ENCODE data around the gene NUCB1.

Gene NUCB1

DNA sequence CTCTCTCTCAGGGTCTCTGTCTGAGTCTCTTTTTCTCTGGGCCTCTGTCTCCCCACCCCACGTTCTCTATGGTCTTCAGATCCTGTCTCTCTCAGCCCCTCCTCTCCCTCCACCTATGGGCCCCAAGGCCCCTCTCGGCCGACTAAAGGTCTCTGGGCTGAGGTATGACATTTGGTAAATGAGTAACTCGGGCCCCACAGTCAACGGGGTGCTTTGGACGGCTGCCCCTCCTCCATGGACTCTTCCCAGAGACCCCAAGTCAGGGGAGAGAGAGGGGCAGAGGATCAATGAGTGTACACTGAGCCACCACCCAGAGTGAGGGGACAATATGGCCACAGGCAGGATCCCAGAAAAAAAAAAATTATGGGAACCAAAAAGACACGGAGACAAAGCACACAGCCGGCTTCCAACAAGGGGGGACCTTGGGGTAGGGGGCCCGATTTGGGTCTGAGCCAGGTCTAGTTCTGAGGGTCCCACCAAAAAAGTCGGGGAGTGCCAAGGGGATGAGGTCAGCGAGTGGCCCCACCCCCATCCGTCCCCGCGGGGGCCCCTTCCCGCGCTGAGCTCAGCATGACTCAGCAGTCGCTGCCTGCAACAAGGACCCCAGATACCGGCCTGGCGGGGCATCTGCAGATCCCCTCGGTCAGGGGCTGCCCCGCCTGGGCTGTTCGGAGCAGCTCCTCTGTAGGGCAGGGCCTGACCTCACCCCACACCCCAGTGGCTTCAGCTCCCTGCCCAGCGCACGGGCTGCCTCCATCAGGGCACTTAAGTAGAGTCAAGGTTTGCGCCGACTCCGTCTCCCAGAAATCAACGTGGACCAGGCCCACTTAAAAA lies 63.5 kb downstream of the NUCB1 start:
- peak; percentile 78 for DNase-seq (ENCODE audit: low spot score)

DNA sequence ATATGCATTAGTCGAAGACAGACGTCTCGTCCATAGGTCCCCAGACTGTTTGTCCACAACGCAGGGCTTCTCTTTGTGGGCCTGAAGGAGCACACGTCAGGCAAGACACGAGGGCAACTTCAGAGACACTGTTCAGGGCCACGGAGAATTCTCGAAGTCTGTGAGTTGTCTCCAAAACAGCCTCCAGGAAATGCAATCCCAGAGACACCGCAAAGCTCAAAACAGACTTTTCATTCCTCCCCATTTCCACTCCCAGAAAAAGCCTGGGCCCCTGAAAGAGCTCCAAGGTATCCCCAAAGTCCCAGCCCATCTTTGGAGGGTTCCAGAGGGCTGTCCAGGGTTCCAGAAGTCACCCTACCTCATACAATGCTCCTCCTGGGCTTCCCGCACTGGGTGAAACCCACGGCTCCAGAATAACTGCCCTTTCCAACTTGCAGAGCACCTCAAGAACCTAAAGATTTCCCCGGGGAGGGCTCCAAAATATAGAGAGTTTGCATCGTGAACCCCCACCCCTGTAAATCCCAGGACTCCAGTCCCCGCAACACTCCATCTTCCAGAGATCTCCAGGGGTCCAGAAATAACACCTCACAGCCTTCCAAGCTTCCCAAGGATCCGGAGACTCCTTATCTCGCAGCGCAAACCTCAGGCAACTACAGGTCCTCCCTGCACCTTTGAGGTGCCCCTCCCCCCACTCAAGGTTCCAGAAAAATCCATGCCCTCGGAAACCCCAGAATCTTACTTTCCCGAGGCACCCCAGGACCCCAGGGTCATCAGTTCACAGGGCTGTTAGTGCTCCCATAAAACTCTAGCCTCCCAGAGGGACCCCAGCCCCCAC lies 64.3 kb downstream of the NUCB1 start:
- DNase-seq (ENCODE audit: low spot score): peak; percentile 43

GRCh38 chr19:48965040-48965805 lies 65.1 kb downstream of the NUCB1 start, which contains the start of gene FTL:
FTL (plus strand) TSS chr19:48965309; CDS start chr19:48965508, 199 bp downstream.
- DNase-seq (ENCODE audit: low spot score): peak; percentile 99

GRCh38 chr19:48965806-48966540 lies 65.9 kb downstream of the NUCB1 start:
- DNase-seq (ENCODE audit: low spot score): peak; percentile 96

DNA sequence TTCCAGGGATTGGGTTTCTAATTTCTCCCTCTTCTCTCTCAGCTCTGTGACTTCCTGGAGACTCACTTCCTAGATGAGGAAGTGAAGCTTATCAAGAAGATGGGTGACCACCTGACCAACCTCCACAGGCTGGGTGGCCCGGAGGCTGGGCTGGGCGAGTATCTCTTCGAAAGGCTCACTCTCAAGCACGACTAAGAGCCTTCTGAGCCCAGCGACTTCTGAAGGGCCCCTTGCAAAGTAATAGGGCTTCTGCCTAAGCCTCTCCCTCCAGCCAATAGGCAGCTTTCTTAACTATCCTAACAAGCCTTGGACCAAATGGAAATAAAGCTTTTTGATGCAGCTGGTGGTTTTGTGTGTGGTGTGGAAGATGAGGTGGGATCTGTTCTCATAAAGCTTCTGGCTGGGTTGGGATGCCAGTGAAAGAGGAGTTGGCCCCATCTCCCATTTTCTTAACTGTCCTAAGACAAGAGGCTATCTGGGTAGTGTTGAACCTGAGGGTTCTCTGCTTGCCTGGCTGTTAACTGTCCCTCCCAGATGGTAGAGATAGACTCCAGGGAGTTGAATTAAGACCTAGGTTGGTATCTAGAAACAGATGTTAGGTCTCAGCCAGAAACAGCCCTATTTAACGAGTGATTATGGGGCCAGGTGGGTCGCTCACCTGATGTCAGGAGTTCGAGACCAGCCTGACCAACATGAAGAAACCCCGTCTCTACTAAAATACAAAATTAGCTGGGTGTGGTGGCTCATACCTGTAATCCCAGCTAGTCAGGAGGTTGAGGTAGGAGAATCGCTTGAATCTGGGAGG lies 66.6 kb downstream of the NUCB1 start:
- DNase-seq (ENCODE audit: low spot score): no peak

- DNase-seq (ENCODE audit: low spot score): peak; percentile 80
Measured at GRCh38 chr19:48967346-48968178, 67.5 kb downstream of the NUCB1 start.

DNA sequence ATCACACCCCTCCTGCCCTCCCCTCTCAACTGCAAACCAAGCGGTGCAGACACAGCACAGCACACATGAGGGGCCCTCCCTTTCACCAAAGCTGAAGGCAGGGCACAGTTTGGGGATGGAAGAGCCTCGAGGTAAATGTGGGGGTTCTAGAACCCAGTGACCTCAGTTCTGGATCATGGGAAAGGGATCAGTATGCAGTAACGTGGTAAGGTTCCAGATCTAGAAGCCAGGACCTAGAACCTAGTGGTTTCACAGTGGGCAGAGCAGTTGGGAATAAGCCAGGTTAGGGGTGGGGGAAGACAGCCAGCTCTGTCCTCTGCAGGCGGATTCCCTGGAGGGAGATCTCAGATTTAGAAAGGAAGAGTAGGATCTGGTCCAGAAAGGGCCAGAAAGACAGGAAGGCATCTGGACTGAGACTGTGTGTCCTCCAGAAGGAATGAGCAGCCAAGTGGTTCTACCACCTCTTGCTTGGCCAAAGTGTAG lies 68.1 kb downstream of the NUCB1 start:
- DNase-seq (ENCODE audit: low spot score): no peak

DNA sequence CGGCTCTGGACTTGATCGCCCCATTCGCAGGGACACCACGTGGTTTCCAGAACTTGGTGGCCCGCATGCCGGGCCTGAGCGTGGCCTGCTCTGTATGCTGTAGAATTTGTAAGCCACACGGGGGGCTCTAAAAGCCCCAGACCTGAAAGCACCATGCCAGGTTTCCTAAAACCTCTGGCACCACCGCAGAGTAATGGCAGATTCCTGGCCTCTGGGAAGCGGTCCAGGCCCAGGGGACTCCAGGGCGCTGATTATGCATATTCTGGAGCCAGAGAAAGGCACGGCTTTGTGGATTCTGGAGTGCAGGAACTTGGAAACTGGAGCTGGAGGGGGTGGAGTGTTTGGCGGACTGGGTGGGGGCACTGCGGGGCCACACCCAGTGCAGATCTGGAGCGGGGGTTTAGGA lies 68.7 kb downstream of the NUCB1 start:
- no peak for DNase-seq (ENCODE audit: low spot score)

DNA sequence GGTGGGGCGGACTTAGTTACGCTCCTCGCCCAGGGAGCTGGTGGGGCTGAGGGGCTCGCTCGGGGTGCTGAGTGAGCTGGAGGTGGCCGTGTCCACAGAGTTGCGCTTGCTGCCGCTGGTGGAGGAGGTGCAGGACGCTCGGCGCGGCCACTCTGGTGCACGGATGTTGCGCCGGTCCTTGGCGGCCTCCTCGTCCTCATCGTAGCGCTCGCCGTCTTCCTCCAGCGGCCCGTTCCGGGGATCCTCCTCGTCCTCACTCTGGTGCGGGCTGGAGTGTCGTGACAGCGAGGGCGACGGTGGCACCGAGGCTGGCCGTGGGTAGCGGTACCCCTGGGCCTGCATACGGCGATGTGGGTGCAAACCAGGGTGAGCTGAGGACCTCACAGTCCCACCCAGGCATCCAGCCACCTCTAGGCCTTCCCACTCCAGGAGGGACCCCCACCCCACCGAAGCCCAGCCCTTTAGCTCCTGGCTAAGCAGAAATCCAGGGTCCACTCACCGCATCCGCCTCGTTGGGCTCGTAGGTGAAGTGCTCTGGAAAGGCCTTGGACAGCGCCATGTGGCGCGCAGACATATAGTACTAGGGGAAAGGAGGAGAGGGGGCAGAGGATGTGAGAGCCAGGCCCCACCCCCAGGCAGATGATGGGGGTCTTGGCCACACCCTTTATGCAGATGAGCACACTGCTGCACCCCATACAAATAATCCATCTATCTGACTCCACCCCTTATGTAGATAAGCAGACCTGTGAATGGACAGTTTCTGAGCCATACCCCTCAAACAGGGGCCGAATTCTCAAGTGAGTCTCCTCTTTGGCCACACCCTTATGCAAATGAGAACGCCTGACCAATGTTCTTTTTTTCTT lies 69.4 kb downstream of the NUCB1 start:
- DNase-seq (ENCODE audit: low spot score): no peak

DNA sequence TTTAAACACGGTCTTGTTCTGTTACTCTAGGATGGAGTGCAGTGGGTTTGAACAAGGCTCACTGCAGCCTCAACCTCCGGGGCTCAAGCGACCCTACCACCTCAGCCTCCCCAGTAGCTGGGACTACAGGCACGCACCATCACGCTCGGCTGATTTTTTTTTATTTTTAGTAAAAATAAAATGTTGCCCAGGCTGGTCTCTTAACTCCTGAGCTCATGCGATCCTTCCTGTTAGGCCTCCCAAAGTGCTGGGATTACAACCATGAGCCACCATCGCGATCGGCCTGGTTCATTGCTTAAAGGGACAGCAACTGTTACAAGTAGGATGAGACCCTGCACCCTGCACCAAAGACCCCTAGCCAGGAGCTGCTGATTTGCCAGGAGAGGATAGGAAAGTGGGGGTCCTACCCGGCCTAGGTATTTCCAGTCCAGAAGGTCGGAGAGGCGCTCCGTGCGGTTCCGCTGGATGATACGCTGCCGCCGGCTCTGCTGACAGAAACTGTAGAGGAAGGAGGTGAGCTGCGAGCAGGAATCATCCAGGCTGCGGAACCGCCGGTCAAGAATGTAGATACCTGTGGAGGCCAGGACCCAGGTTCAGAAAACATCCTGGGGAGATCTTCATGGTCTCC lies 70.1 kb downstream of the NUCB1 start:
- DNase-seq (ENCODE audit: low spot score): no peak

GRCh38 chr19:48970923-48971395 lies 70.8 kb downstream of the NUCB1 start:
- peak; percentile 85 for DNase-seq (ENCODE audit: low spot score)

Data from Ammon's horn (tissue), 1 donor.